ENCODE results near the gene MACROD2. TPM values are rescaled to one million over a fixed set of nuclear protein-coding genes. Genes with fewer than 3 reads are reported as not detected.

The MACROD2 gene
- total RNA-seq, 1 donor from 2014 or later, result 0.23 TPM

DNA sequence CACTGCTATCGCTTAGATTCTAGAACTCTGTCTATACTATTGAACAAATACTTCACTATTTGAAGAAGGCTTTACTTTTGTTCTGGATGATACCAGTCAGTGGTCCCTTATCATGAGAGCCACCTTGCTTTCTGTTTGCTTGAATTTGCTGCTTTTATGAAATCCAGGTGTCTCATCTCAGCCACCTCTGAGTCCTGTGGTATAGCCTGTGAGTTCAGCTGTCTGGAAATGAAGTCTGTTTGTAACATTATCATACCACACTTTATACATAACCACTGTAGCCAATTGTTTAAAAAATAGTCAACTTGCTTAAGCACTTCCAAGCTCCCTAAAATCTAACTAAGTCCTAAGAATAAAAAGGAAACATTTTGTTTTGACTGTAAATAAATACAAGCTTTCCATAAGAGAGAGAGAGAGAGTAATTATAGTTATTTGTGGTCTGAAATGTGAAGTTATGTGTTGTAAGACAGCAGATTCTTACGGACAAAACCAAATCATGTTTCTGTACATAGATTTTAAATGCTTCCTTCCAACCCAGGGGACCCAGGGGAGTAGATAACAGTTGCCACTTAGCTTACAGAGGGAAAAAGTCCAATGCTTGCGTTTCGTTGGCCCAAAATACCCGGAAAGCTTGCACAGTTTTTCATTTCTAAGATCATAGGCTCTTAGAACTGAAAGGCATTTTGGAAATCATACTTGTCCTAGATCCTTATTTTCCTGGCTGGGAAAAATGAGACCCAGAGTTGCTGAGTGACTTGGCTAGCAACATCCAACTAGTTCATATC, 1449.9 kb downstream of the MACROD2 start:
- DNase-seq (ENCODE audit: low read depth), result no peak
- H3K4me3 ChIP-seq (ENCODE audit: low read depth, low read length), result no peak overlapping the region
- TF ChIP-seq, protein P1, sequence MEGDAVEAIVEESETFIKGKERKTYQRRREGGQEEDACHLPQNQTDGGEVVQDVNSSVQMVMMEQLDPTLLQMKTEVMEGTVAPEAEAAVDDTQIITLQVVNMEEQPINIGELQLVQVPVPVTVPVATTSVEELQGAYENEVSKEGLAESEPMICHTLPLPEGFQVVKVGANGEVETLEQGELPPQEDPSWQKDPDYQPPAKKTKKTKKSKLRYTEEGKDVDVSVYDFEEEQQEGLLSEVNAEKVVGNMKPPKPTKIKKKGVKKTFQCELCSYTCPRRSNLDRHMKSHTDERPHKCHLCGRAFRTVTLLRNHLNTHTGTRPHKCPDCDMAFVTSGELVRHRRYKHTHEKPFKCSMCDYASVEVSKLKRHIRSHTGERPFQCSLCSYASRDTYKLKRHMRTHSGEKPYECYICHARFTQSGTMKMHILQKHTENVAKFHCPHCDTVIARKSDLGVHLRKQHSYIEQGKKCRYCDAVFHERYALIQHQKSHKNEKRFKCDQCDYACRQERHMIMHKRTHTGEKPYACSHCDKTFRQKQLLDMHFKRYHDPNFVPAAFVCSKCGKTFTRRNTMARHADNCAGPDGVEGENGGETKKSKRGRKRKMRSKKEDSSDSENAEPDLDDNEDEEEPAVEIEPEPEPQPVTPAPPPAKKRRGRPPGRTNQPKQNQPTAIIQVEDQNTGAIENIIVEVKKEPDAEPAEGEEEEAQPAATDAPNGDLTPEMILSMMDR (conservative IDR thresholded peaks at IDR 0.05; ENCODE audit: low read depth, low read length), result no peak

DNA sequence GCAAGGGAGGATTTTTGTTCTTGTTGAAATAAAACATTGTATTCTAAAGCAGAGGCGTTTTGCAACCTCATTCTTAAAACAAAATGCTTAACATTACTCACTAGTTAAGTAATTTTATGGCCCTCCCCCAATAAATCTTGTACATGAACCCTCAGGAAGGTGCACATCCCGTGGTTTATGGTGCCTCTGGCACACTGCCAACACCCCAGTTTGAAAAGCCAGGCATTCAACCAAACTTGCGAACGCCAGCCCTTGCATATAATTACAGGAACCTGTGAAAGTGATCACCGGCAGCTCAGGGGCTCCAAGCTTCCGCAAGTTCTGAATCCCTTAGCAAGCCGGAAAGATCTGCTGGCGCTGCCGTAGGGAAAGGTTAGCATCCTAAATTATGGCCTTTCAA, 1451.1 kb downstream of the MACROD2 start:
- DNase-seq (ENCODE audit: low read depth), result peak; percentile 56
- no peak overlapping the region for H3K4me3 ChIP-seq (ENCODE audit: low read depth, low read length)
- TF ChIP-seq, protein P1 (conservative IDR thresholded peaks at IDR 0.05; ENCODE audit: low read depth, low read length), result no peak

DNA sequence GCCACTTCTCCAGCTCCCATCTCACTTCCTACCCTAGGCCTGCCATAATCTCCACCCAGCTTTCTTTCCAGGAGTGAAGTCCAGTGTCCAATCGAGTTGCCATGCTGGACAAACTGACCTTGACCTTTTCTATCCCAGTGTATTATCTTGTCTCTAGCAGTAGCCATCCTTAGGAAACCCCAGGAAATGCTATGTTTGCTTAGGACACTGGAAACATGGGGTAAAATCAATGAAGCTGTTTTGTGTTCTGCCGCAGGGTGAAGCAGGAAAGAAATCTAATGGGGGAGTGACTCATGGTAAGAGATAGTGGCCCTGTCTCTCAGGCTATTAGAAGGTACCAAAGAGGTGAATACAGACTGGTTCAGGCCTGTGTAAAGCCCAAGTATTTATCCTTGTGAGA, 1452.2 kb downstream of the MACROD2 start:
- TF ChIP-seq, protein P1 (conservative IDR thresholded peaks at IDR 0.05; ENCODE audit: low read depth, low read length), result no peak
- no peak for DNase-seq (ENCODE audit: low read depth)
- H3K4me3 ChIP-seq (ENCODE audit: low read depth, low read length), result no peak overlapping the region

DNA sequence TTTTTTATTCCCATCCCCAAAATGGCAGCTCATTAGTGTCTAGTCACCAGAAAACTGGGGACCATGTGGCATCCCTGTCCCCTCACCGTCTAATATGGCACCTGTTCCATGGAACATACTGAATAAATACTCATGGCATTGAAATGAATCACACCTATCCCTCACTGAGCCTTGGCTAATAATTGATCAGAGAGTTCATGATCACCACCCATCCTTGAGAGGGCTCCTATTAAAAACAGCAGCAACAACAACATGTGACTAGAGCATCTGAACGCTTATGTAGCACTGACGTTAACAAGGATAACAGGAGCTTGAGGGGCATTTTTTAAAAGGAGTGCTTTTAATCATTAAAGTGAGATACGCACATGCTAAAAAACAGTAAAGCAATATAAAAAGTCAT, 1453.7 kb downstream of the MACROD2 start:
- H3K4me3 ChIP-seq (ENCODE audit: low read depth, low read length), result no peak overlapping the region
- peak; percentile 88 for DNase-seq (ENCODE audit: low read depth)
- TF ChIP-seq, protein P1 (conservative IDR thresholded peaks at IDR 0.05; ENCODE audit: low read depth, low read length), result no peak

DNA sequence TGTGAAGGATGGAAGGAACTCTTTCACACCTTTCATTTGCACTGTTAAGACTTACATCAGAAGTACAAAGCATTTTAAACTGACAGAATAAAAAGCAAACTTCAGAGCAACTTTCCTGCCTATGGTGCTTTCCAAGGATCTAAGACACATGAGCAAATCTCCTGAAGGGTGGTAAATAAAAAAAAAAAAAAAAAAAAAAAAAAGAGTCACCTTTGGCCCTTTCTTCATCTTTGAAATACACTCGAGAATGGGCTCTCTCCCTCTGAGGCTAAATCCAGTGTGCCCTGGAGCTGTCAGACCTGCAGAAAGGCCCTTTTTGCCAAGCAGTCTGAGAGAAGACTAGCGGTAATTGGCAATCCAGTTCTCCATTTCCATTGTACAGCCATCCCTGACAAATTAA, 1455.9 kb downstream of the MACROD2 start:
- TF ChIP-seq, protein P1 (conservative IDR thresholded peaks at IDR 0.05; ENCODE audit: low read depth, low read length), result no peak

DNA sequence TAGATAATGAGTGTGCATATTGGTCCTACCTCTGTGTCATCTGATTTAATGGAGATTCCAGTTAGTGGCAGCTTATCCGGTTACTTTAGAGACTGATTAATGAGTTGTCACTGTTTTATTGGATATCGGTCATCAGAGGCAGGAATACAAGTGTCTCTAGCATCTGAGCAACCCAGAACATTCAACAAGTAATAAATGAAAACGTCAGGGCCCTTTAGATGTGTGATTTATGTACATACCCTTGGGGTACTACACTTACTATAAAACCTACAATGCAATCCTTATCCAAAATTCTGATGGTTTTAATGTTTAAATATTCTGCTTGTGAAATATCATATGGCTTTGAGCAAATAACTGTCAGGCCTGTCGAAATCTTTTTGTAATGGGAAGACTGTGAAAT, 1460.0 kb downstream of the MACROD2 start:
- TF ChIP-seq, protein P1 (conservative IDR thresholded peaks at IDR 0.05; ENCODE audit: low read depth, low read length), result no peak
- no peak overlapping the region for H3K4me3 ChIP-seq (ENCODE audit: low read depth, low read length)
- DNase-seq (ENCODE audit: low read depth), result no peak

More for the DNA sequence above, 1455.9 kb downstream of the MACROD2 start:
- no peak overlapping the region for H3K4me3 ChIP-seq (ENCODE audit: low read depth, low read length)
- DNase-seq (ENCODE audit: low read depth), result no peak

DNA sequence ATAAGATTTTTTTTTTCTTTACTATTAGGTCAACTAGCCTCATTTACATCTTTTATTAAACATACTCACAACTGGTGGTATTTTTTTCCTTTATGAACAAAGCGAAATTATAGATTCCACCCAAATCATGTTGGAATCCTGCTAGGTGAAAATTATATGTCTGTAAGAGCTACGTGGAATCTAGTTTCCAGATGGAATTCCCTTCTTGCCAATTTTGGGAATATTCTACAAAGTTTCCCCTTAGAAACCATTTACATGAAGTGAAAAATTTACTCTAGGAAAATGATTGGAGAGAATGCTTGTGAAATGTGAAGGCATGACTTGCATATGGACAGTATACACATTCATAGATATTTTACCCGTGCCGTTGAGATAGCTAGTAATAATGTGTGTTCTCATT, 1466.6 kb downstream of the MACROD2 start:
- H3K4me3 ChIP-seq (ENCODE audit: low read depth, low read length), result no peak overlapping the region
- DNase-seq (ENCODE audit: low read depth), result no peak
- TF ChIP-seq, protein P1 (conservative IDR thresholded peaks at IDR 0.05; ENCODE audit: low read depth, low read length), result no peak

All from epithelial cell of proximal tubule (primary cell).